CD4-positive, alpha-beta T cell treated with Interleukin-6 for 4 hours (primary cell): Measurements from ENCODE around the gene CXCL11.
"Not testable (repeated sequence)": the region's sequence is repeated elsewhere in the genome, so short reads cannot be mapped to it uniquely, and the experiment has no call there.

Experiments
- DNase-seq: peaks from one replicate; pipeline ENCODE4 v3.0.0-alpha.2; 2020; ENCODE audit warnings: mixed read lengths

Gene CXCL11

DNA sequence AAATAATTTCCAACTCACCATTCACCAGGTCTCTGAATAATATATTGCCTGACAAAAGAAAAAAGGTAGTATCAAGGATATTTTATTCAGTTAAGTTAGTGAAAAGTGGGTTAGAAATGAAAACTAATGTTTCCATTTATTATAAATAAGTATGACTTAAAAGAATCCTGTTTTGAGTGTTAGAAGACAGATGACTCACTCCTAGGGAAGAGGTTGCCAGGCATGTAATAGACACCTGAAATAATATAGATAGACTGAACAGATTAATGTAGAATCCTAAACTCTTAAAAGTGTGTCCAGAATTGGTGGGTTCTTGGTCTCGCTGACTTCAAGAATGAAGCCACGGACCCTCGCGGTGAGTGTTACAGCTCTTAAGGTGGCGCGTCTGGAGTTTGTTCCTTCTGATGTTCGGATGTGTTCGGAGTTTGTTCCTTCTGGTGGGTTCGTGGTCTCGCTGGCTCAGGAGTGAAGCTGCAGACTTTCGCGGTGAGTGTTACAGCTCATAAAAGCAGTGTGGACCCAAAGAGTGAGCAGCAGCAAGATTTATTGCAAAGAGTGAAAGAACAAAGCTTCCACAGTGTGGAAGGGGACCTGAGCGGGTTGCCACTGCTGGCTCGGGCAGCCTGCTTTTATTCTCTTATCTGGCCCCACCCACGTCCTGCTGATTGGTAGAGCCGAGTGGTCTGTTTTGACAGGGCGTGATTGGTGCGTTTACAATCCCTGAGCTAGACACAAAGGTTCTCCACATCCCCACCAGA is 6.5 kb upstream of the CXCL11 start:
- not testable (repeated sequence) for DNase-seq

GRCh38 chr4:76036855-76037254 is 985 bp upstream of the CXCL11 start:
- DNase-seq, result no peak

GRCh38 chr4:76035141-76035540 is 729 bp downstream of the CXCL11 start:
- no peak for DNase-seq

- no peak for DNase-seq
Observed at GRCh38 chr4:76029300-76029699, 6.6 kb downstream of the CXCL11 start.

- no peak for DNase-seq
Observed at GRCh38 chr4:76028350-76028765, 7.5 kb downstream of the CXCL11 start.

GRCh38 chr4:76024065-76024464 is 11.8 kb downstream of the CXCL11 start:
- DNase-seq, result no peak

- DNase-seq, result no peak
Observed at GRCh38 chr4:76023389-76023788, 12.5 kb downstream of the CXCL11 start, which contains the start of gene CXCL10. Gene CXCL10 (minus strand): TSS chr4:76023497. CDS start chr4:76023431, 66 bp downstream.

DNA sequence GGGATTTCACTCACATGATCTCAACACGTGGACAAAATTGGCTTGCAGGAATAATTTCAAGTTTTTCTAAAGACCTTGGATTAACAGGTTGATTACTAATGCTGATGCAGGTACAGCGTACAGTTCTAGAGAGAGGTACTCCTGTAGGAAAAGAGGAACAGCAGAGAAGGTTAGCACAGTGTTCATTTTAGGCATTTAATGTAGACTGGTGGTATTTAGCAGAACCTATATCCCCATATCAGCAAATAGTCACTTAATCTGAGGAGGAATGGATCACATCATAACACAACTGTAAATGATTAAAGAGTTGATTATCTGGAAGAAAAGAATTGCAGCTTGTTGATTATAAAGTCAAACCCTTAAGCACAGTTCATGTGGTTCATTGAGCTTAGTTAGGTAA is 13.2 kb downstream of the CXCL11 start:
- DNase-seq, result no peak

DNA sequence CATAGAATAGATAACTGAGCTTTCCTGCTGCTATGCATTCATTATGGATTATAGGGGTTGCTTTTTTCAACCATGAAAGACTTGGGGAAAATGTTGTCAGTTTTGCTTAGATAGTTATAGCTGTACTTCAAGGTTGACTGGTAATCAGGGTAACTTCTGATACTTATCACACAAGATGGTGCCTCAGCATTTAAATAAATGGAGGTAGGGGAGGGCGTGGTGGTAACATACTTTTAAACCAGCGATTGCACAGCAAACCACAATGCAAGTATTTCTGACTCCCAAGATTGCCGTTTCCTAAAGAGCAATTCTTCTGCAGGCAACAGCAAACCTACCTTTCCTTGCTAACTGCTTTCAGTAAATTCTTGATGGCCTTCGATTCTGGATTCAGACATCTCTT is 13.8 kb downstream of the CXCL11 start:
- DNase-seq, result no peak

GRCh38 chr4:76017056-76017686 is 18.7 kb downstream of the CXCL11 start:
- DNase-seq, result no peak

DNA sequence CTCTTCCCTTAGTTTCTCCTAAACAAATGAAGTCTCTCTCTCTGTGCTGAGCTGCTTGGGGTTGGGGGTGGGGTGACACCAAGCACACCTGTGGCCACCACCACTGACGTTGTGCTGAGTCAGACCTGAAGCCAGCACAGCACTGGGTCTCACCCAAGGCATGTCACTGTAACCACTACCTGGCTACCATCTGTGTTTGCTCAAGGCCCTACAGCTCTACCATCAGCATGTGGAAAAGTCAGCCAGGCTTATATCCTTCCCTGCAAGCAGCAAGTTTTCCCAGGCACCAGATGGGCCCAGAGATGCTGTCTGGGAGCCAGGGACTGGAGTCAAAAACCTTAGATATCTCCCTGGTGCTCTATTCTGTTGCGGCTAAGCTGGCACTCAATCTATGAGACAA is 19.5 kb downstream of the CXCL11 start:
- no peak for DNase-seq

DNA sequence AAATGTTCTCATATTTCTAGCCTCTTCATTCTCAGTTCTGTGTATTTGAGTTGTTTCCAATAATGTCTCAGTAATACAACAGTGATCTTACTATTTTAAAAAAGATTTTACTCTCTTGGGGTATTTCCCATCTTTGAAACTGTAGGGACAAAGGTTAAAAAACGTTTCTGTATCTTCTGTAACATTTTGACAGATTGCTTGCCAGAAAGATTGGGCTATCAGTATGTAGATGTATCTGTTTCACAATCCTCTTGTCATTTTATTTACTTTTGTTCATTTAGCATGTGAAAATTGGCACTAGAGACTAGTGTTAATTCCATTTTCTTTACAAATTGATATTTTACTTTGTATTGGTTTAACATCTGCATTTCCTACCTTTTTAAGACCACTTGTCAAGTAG is 22.3 kb downstream of the CXCL11 start:
- no peak for DNase-seq

- DNase-seq, result no peak
Observed at GRCh38 chr4:76012388-76012801, 23.5 kb downstream of the CXCL11 start.

DNA sequence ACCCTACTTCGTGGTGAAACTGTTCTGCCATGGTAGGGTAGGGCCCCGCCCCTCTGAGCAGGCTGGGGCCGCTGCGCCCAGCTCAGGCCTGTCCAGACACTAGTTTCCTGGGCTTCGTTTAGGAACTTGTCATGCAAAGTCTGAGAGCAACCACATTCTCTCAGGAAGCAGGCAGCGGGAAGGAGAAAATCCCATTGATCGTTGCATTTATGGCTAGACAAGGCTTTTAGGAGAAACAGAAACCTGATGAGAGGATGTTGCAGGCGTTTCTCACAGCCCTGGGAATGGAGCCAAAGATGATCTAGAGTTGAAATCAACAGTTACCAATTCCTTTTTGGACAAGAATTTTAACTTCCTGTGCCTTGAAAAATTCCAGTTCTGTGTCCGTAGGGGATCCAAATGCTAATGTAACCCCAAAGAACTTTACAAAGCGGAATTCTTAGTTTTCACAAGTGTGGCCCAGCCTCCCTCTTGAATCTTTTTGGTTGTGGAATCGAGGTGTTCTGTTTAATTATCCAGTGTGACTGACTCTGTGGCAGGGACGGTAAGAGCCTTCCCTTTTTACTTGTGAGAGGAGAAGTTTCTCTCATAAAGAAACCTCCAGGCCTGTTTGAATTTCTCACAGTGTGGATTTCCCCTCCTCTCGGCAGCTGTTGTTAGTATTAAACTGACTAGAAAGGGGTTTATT is 24.0 kb downstream of the CXCL11 start:
- DNase-seq, result no peak

DNA sequence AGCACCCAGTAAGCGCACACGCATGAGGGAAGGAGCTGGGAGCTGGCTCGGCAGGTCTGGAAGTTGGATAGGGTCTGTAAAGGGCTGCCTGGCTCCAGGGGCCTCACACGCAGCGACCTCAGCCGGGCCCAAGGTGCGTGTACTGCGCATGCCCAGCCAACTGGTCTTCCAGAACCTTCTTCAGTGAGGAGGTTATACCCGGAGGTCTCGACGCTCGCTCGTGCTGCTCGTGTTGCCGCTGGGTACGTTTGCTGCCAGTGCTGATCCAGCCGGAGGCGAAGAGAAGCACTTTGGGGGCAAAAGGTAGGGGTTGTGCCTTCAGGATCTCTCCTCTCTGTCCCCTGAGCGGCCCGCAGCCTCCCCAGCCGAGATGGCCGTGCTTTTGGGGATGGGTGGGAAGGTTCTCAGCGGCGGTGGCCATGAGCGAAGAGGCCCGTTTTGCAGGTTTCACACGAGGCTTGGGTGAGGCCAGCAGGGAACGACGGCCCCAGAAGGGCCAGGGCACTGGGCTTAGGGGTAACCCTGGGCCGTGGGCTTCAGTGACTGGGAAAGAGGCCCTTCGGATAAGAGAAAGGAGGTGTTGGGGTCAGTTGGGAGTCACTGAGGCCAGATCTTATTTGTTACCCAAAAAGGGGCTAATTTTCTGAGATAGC is 24.7 kb downstream of the CXCL11 start:
- DNase-seq, result no peak

- DNase-seq, result no peak
Observed at GRCh38 chr4:76010576-76010975, 25.3 kb downstream of the CXCL11 start.

DNA sequence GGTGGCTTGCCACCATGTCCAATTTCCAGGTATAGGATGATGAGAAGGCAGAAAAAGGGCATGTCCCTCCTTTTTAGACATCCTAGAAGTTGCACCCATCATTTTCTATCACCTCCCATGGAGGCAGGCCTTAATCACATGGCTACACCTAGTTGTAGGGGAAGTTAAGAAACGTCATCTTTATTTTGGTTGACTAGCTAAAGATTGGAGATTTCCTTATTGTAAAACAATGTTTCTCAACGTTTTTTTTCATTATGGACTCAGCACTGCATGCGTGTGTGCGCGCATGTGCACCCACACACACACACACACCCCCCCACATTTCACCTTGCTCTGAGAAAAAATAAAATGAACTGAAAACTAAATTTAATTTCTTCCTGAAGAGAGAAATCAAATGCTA is 26.6 kb downstream of the CXCL11 start:
- DNase-seq, result no peak

GRCh38 chr4:76007089-76007862 is 28.6 kb downstream of the CXCL11 start, which contains the start of gene CXCL9:
Gene CXCL9 (minus strand): TSS chr4:76007509. CDS start chr4:76007449, 60 bp downstream.
- no peak for DNase-seq

- DNase-seq, result no peak
Observed at GRCh38 chr4:76003620-76004019, 32.2 kb downstream of the CXCL11 start.

GRCh38 chr4:76003035-76003434 is 32.8 kb downstream of the CXCL11 start:
- no peak for DNase-seq

- no peak for DNase-seq
Observed at GRCh38 chr4:76002176-76002575, 33.7 kb downstream of the CXCL11 start.

DNA sequence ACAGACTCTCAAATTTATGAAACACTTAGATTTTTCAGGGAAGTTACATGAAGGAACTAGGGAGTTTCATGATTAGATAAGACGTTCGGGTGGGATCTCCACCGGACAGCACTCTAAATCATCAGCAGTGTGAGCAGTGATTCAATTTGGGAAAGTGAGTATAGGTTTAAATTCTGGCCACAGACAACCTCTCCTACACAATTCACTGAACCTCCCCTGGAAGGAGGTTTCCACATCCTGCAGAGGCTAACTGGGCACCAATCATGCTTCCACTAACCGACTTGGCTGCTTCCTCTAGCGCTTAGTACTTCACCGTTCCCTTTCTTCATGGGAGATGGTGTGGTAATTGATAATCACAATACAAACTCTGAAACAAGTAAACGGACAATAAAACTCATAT is 34.2 kb downstream of the CXCL11 start:
- no peak for DNase-seq
